Esophagus muscularis mucosa (tissue), 4 donors: ENCODE measurements around the gene DAAM2. TPM values are rescaled to one million over a fixed set of nuclear protein-coding genes. Genes with fewer than 3 reads are reported as not detected.

Source experiments
- DNase-seq: peaks from one replicate; pipeline ENCODE4 v3.0.0-alpha.2; 2017; ENCODE audit errors: extremely low spot score
- H3K27ac ChIP-seq, 4 donors: fragments of 200-600 bp; sonication (generic); replicated peaks in 1 of 4; 1 replicate in 3 of 4; 2 replicates in 1 of 4; pipeline ENCODE4 v1.5.1; 2016 to 2019; ENCODE audit warnings: mild to moderate bottlenecking in 1 of 4
- H3K27me3 ChIP-seq, 4 donors: fragments of 200-600 bp; sonication (generic); one replicate each; pipeline versions ENCODE4 v1.5.1 to v1.6.0; 2016 to 2019
- H3K36me3 ChIP-seq, 4 donors: fragments of 200-600 bp; sonication (generic); one replicate each; pipeline ENCODE4 v1.5.1; 2016 to 2019
- H3K4me1 ChIP-seq, 4 donors: fragments of 200-600 bp; sonication (generic); one replicate each; pipeline ENCODE4 v1.5.1; 2016 to 2019
- H3K4me3 ChIP-seq, 4 donors: fragments of 200-600 bp; sonication (generic); 1 replicate in 2 of 4; 2 replicates in 2 of 4; pipeline ENCODE4 v1.5.1; 2016 to 2019; ENCODE audit warnings: mild to moderate bottlenecking in 4 of 4, moderate library complexity in 1 of 4
- H3K9me3 ChIP-seq, 4 donors: fragments of 200-600 bp; sonication (generic); 1 replicate in 3 of 4; 2 replicates in 1 of 4; pipeline ENCODE4 v1.5.1; 2016 to 2019
- CTCF ChIP-seq, 3 experiments: fragments of 200-600 bp in 2 of 3; fragments of 450-650 bp in 1 of 3; sonication (generic) in 2 of 3; IDR thresholded peaks; one replicate each; pipeline ENCODE4 v1.5.1; 2017 to 2019; ENCODE audit warnings: antibody characterized with exemption in 3 of 3, mild to moderate bottlenecking in 2 of 3, moderate library complexity in 1 of 3
- EP300 ChIP-seq: sonication (generic); formaldehyde crosslinking; IDR thresholded peaks from one replicate; pipeline ENCODE4 v1.6.1; 2017; ENCODE audit warnings: antibody characterized with exemption
- POLR2A ChIP-seq: fragments of 450-650 bp; IDR thresholded peaks from one replicate; pipeline ENCODE4 v1.6.1; 2017; ENCODE audit warnings: antibody characterized with exemption, moderate library complexity, mild to moderate bottlenecking, low read depth
- POLR2AphosphoS5 ChIP-seq, 2 donors: sonication (generic); formaldehyde crosslinking; IDR thresholded peaks; one replicate each; pipeline ENCODE4 v1.6.1; 2017; ENCODE audit warnings: antibody characterized with exemption in 2 of 2
- WGBS: methylation state at CpG from one replicate; pipeline ENCODE4 v1.1.5; 2018; 5-methylcytosine and 5-hydroxymethylcytosine counted together
- intact Hi-C: fragments of 100-400 bp; cut with DNase I; formaldehyde crosslinking; loops from one replicate; pipeline ENCODE4 v1.15.1; 2023
- total RNA-seq, 4 donors: library from RNA; depleted of rRNA; stranded (reverse); fragments of >200 nt; gene quantifications; one replicate each; pipeline versions ENCODE4 v1.1.0 to v1.2.1, GENCODE V29; 2016

The DAAM2 gene
- total RNA-seq, 4 donors from 2014 or later, result 221 to 446 (median 392) TPM

GRCh38 chr6:39952167-39952566 lies 160.0 kb downstream of the DAAM2 start:
- WGBS, result 87% methylated on average over 4 of the region's 4 CpGs
- no peaks in the 10 kb centered on the region for H3K9me3 ChIP-seq
- H3K4me1 ChIP-seq, result peaks cover 0 to 4% (median 0%) of the 10 kb centered on the region in 4 donors
- peak; percentile 79 for DNase-seq
- H3K27ac ChIP-seq, result no peak overlapping the region
- TF ChIP-seq EP300 (no peak), POLR2A (no peak), POLR2AphosphoS5 (IDR thresholded peaks at IDR 0.05) (no peak), CTCF (IDR thresholded peaks at IDR 0.05) (no peak)
- intact Hi-C loops, result no loop called here
- no peaks in the 10 kb centered on the region for H3K27me3 ChIP-seq
- H3K36me3 ChIP-seq, result no peaks in the 10 kb centered on the region
- no peak overlapping the region for H3K4me3 ChIP-seq

GRCh38 chr6:39953076-39953618 lies 161.0 kb downstream of the DAAM2 start:
- Histone ChIP-seq H3K9me3 (no peaks in the 10 kb centered on the region), H3K4me1 (peaks cover 0 to 4% (median 0%) of the 10 kb centered on the region in 4 donors), H3K27ac (no peak overlapping the region), H3K4me3 (no peak overlapping the region), H3K27me3 (no peaks in the 10 kb centered on the region), H3K36me3 (no peaks in the 10 kb centered on the region)
- intact Hi-C loops, result no loop called here
- DNase-seq, result peak; percentile 64
- WGBS, result 70% methylated on average over 2 of the region's 2 CpGs
- TF ChIP-seq POLR2A (no peak), POLR2AphosphoS5 (IDR thresholded peaks at IDR 0.05) (no peak), EP300 (no peak), CTCF (IDR thresholded peaks at IDR 0.05) (no peak)

Other genes starting within 250 kb of the DAAM2 start
- gene KIF6, start 67.0 kb upstream of the DAAM2 start, total RNA-seq, result 1 to 10 TPM in 3 of 4 donors, under 1 TPM in 1; 0.83 to 2.6 (median 1.1) TPM
- gene MOCS1, start 142.1 kb downstream of the DAAM2 start, total RNA-seq, result 10 to 100 TPM; 19.1 to 37.3 (median 28.0) TPM